ENCODE data around the gene CIROP. TPM values are rescaled to one million over a fixed set of nuclear protein-coding genes. Genes with fewer than 3 reads are reported as not detected.

The CIROP gene
- total and polyA plus RNA-seq, 8 donors, result 0.06 to 0.08 TPM; not detected in 6

DNA sequence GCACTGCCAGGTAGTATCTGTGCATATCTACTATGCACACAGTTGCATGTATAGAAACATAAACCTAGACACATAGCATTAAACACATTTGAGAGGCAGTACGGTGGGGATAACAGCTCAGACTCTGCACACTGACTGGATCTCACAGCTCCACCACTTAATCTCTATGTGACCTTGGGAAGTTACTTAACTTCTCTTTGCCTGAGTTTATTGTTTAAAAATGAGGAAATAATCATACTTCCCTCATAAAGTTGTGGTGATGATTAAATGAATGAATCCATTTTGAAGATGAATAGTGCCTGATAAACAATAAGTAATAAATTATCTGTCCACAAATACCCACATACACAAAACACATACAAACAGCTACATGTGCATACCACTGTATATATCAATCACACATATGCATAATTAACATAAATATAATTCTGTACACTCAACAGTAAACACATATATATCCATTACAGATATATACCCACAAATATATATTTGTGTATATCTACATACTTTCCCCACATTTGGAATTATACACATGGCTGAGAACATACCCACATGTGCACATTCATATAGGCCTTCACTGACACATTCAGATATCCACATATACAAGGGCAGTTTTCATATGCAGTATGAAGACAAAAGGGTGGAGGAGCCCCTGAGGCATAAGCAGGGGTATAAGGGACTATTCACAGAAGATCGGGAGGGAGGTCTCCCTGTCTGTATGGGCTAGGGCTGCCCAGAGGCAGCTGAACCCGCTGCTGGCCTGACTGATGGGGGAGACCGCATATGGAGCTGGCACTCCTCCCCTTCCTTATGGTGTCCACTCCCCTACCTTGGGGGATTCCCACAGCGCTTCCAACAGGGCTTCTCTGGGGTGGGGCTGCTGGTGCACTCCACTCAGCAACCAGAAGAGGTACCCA is 53.4 kb downstream of the CIROP start:
- TF ChIP-seq, protein P1, sequence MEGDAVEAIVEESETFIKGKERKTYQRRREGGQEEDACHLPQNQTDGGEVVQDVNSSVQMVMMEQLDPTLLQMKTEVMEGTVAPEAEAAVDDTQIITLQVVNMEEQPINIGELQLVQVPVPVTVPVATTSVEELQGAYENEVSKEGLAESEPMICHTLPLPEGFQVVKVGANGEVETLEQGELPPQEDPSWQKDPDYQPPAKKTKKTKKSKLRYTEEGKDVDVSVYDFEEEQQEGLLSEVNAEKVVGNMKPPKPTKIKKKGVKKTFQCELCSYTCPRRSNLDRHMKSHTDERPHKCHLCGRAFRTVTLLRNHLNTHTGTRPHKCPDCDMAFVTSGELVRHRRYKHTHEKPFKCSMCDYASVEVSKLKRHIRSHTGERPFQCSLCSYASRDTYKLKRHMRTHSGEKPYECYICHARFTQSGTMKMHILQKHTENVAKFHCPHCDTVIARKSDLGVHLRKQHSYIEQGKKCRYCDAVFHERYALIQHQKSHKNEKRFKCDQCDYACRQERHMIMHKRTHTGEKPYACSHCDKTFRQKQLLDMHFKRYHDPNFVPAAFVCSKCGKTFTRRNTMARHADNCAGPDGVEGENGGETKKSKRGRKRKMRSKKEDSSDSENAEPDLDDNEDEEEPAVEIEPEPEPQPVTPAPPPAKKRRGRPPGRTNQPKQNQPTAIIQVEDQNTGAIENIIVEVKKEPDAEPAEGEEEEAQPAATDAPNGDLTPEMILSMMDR (IDR thresholded peaks at IDR 0.05), result no peak
- peaks cover 4 to 6% of the 10 kb centered on the region in 2 donors for H3K4me1 ChIP-seq
- intact Hi-C loops (cut with DNase I), result loop anchor here in 1 of 2 donors (10.0 kb wide), 1 partner anchor 67 kb away; the partner anchor contains the start of gene AJUBA
- no peaks in the 10 kb centered on the region for H3K36me3 ChIP-seq
- H3K27me3 ChIP-seq, result no peaks in the 10 kb centered on the region
- H3K9me3 ChIP-seq, result no peaks in the 10 kb centered on the region
- H3K27ac ChIP-seq, result no peak overlapping the region
- no peak for DNase-seq
- ATAC-seq, result no peak
- no peak overlapping the region for H3K4me3 ChIP-seq

Other genes with a start within 250 kb of the CIROP start
- gene LRP10, start 233.2 kb downstream of the CIROP start, total RNA-seq, result 100 to 1,000 TPM; 141 to 147 TPM
- gene LRP10, start 233.2 kb downstream of the CIROP start, polyA plus RNA-seq (ENCODE audit: insufficient read length in 6 of 6), result 10 to 100 TPM; 49.3 to 60.4 (median 57.7) TPM
- under 1 TPM; 0.29 to 0.73 TPM for gene REM2, start 221.8 kb downstream of the CIROP start, total RNA-seq
- gene REM2, start 221.8 kb downstream of the CIROP start, polyA plus RNA-seq (ENCODE audit: insufficient read length in 6 of 6), result 1 to 10 TPM in 1 of 6 donors, under 1 TPM in 5; 0.56 to 1.3 (median 0.87) TPM
- gene RBM23, start 185.8 kb downstream of the CIROP start, total RNA-seq, result 10 to 100 TPM; 64.9 to 81.8 TPM
- 100 to 1,000 TPM in 5 of 6 donors, 10 to 100 TPM in 1; 96.3 to 133 (median 115) TPM for gene RBM23, start 185.8 kb downstream of the CIROP start, polyA plus RNA-seq (ENCODE audit: insufficient read length in 6 of 6)
- gene PRMT5, start 175.6 kb downstream of the CIROP start, total RNA-seq, result 10 to 100 TPM; 48.7 to 73.3 TPM
- 100 to 1,000 TPM; 105 to 143 (median 135) TPM for gene PRMT5, start 175.6 kb downstream of the CIROP start, polyA plus RNA-seq (ENCODE audit: insufficient read length in 6 of 6)
- 10 to 100 TPM; 47.6 to 51.4 TPM for gene HAUS4, start 147.9 kb downstream of the CIROP start, total RNA-seq
- gene HAUS4, start 147.9 kb downstream of the CIROP start, polyA plus RNA-seq (ENCODE audit: insufficient read length in 6 of 6), result 10 to 100 TPM; 60.1 to 82.6 (median 71.2) TPM
- gene AJUBA, start 122.4 kb downstream of the CIROP start, total RNA-seq, result 10 to 100 TPM; 37.9 to 39.5 TPM
- gene AJUBA, start 122.4 kb downstream of the CIROP start, polyA plus RNA-seq (ENCODE audit: insufficient read length in 6 of 6), result 10 to 100 TPM; 38.2 to 51.9 (median 41.9) TPM
- 1 to 10 TPM; 8.3 TPM for gene C14orf93, start 94.8 kb downstream of the CIROP start, total RNA-seq
- 10 to 100 TPM; 21.2 to 24.0 (median 21.6) TPM for gene C14orf93, start 94.8 kb downstream of the CIROP start, polyA plus RNA-seq (ENCODE audit: insufficient read length in 6 of 6)
- gene PSMB5, start 70.1 kb downstream of the CIROP start, total RNA-seq, result 100 to 1,000 TPM; 114 to 140 TPM
- gene PSMB5, start 70.1 kb downstream of the CIROP start, polyA plus RNA-seq (ENCODE audit: insufficient read length in 6 of 6), result 100 to 1,000 TPM; 174 to 199 (median 181) TPM
- not detected for gene PSMB11, start 62.8 kb downstream of the CIROP start, total RNA-seq
- gene PSMB11, start 62.8 kb downstream of the CIROP start, polyA plus RNA-seq (ENCODE audit: insufficient read length in 6 of 6), result not detected
- gene CDH24, start 47.5 kb downstream of the CIROP start, total RNA-seq, result 1 to 10 TPM; 6.1 to 9.2 TPM
- gene CDH24, start 47.5 kb downstream of the CIROP start, polyA plus RNA-seq (ENCODE audit: insufficient read length in 6 of 6), result 10 to 100 TPM; 11.0 to 14.8 (median 11.8) TPM
- 100 to 1,000 TPM; 137 to 159 TPM for gene ACIN1, start 9.9 kb downstream of the CIROP start, total RNA-seq
- gene ACIN1, start 9.9 kb downstream of the CIROP start, polyA plus RNA-seq (ENCODE audit: insufficient read length in 6 of 6), result 100 to 1,000 TPM; 283 to 380 (median 336) TPM
- gene C14orf119, start 9.5 kb downstream of the CIROP start, total RNA-seq, result 10 to 100 TPM; 52.6 to 67.6 TPM
- 10 to 100 TPM; 57.9 to 65.3 (median 63.5) TPM for gene C14orf119, start 9.5 kb downstream of the CIROP start, polyA plus RNA-seq (ENCODE audit: insufficient read length in 6 of 6)
- gene CEBPE, start 14.3 kb upstream of the CIROP start, total RNA-seq, result 1 to 10 TPM in 1 of 2 donors, under 1 TPM in 1; 0.26 to 1.0 TPM
- under 1 TPM in 4 of 6 donors, not detected in 2; 0.14 to 0.26 (median 0.18) TPM for gene CEBPE, start 14.3 kb upstream of the CIROP start, polyA plus RNA-seq (ENCODE audit: insufficient read length in 6 of 6)
- gene SLC7A8, start 78.7 kb upstream of the CIROP start, total RNA-seq, result 10 to 100 TPM; 38.5 to 42.2 TPM
- 100 to 1,000 TPM; 112 to 153 (median 132) TPM for gene SLC7A8, start 78.7 kb upstream of the CIROP start, polyA plus RNA-seq (ENCODE audit: insufficient read length in 6 of 6)
- gene RNF212B, start 132.9 kb upstream of the CIROP start, total RNA-seq, result not detected
- gene RNF212B, start 132.9 kb upstream of the CIROP start, polyA plus RNA-seq (ENCODE audit: insufficient read length in 6 of 6), result under 1 TPM; 0.47 to 0.94 (median 0.74) TPM
- gene HOMEZ, start 181.1 kb upstream of the CIROP start, total RNA-seq, result 10 to 100 TPM; 11.9 to 13.2 TPM
- gene HOMEZ, start 181.1 kb upstream of the CIROP start, polyA plus RNA-seq (ENCODE audit: insufficient read length in 6 of 6), result 10 to 100 TPM; 12.6 to 18.6 (median 16.8) TPM
- 10 to 100 TPM; 11.3 to 18.6 TPM for gene PPP1R3E, start 197.9 kb upstream of the CIROP start, total RNA-seq
- 10 to 100 TPM; 18.8 to 24.5 (median 20.4) TPM for gene PPP1R3E, start 197.9 kb upstream of the CIROP start, polyA plus RNA-seq (ENCODE audit: insufficient read length in 6 of 6)
- gene BCL2L2, start 201.8 kb upstream of the CIROP start, total RNA-seq, result 10 to 100 TPM; 37.1 to 49.9 TPM
- 10 to 100 TPM; 39.2 to 41.5 (median 40.4) TPM for gene BCL2L2, start 201.8 kb upstream of the CIROP start, polyA plus RNA-seq (ENCODE audit: insufficient read length in 6 of 6)
- 100 to 1,000 TPM; 119 to 138 TPM for gene PABPN1, start 216.5 kb upstream of the CIROP start, total RNA-seq
- 100 to 1,000 TPM; 187 to 256 (median 214) TPM for gene PABPN1, start 216.5 kb upstream of the CIROP start, polyA plus RNA-seq (ENCODE audit: insufficient read length in 6 of 6)
- 10 to 100 TPM; 13.2 to 27.1 TPM for gene SLC22A17, start 247.9 kb upstream of the CIROP start, total RNA-seq
- gene SLC22A17, start 247.9 kb upstream of the CIROP start, polyA plus RNA-seq (ENCODE audit: insufficient read length in 6 of 6), result 10 to 100 TPM; 27.1 to 41.5 (median 35.6) TPM